Measurements from ENCODE around the gene ZNF579.

Gene ZNF579

GRCh38 chr19:55552620-55553019 is 28.0 kb downstream of the ZNF579 start:
- Histone ChIP-seq H3K36me3 (replicated peaks; ENCODE audit: insufficient read depth, low read length) (no peaks in the 10 kb centered on the region), H3K9ac (ENCODE audit: low read length) (no peak overlapping the region), H3K4me2 (ENCODE audit: low read depth, low read length) (no peak overlapping the region), H3K27me3 (replicated peaks; ENCODE audit: insufficient read depth, low read length) (peaks cover 95% of the 10 kb centered on the region), H3K4me1 (ENCODE audit: low read length) (no peaks in the 10 kb centered on the region), H3K79me2 (ENCODE audit: low read length) (no peaks in the 10 kb centered on the region), H3K4me3 (ENCODE audit: low read length) (no peak overlapping the region), H3K9me3 (replicated peaks; ENCODE audit: insufficient read depth, low read length) (no peaks in the 10 kb centered on the region), H4K20me1 (ENCODE audit: insufficient read depth, low read length) (no peaks in the 10 kb centered on the region), H3K9me2 (replicated peaks; ENCODE audit: insufficient read depth, low read length) (no peaks in the 10 kb centered on the region), H3F3A (ENCODE audit: insufficient read depth, low read length) (no peaks in the 10 kb centered on the region), H2AFZ (ENCODE audit: low read length) (no peak overlapping the region), H3K27ac (ENCODE audit: low read length) (no peak overlapping the region)
- TF ChIP-seq CTCF (IDR thresholded peaks at IDR 0.05; ENCODE audit: low read length) (no peak), EZH2 (optimal IDR thresholded peaks at IDR 0.05; ENCODE audit: low read depth, low read length) (no peak), EZH2phosphoT487 (IDR thresholded peaks at IDR 0.05; ENCODE audit: low read length) (no peak)
- DNase-seq = peak; percentile 35

- Histone ChIP-seq H4K20me1 (ENCODE audit: insufficient read depth, low read length) (no peaks in the 10 kb centered on the region), H3K4me2 (ENCODE audit: low read depth, low read length) (no peak overlapping the region), H3K4me1 (ENCODE audit: low read length) (no peaks in the 10 kb centered on the region)
These were observed 28.4 kb downstream of the ZNF579 start for GRCh38 chr19:55552206-55552605.

GRCh38 chr19:55550321-55550650 is 30.4 kb downstream of the ZNF579 start:
- H3K27me3 ChIP-seq (replicated peaks; ENCODE audit: insufficient read depth, low read length) = peaks cover 96% of the 10 kb centered on the region
- no peak for DNase-seq
- no peak overlapping the region for H3K9ac ChIP-seq (ENCODE audit: low read length)
- no peak overlapping the region for H3K4me3 ChIP-seq (ENCODE audit: low read length)
- H3K9me3 ChIP-seq (replicated peaks; ENCODE audit: insufficient read depth, low read length) = no peaks in the 10 kb centered on the region
- H3K9me2 ChIP-seq (replicated peaks; ENCODE audit: insufficient read depth, low read length) = no peaks in the 10 kb centered on the region
- H2AFZ ChIP-seq (ENCODE audit: low read length) = no peak overlapping the region
- H3F3A ChIP-seq (ENCODE audit: insufficient read depth, low read length) = no peaks in the 10 kb centered on the region
- H3K4me1 ChIP-seq (ENCODE audit: low read length) = no peaks in the 10 kb centered on the region
- no peaks in the 10 kb centered on the region for H4K20me1 ChIP-seq (ENCODE audit: insufficient read depth, low read length)
- no peak overlapping the region for H3K27ac ChIP-seq (ENCODE audit: low read length)
- TF ChIP-seq EZH2phosphoT487 (IDR thresholded peaks at IDR 0.05; ENCODE audit: low read length) = no peak; the same call in 1 of the 2 replicates
- no peaks in the 10 kb centered on the region for H3K36me3 ChIP-seq (replicated peaks; ENCODE audit: insufficient read depth, low read length)
- no peak overlapping the region for H3K4me2 ChIP-seq (ENCODE audit: low read depth, low read length)
- no peaks in the 10 kb centered on the region for H3K79me2 ChIP-seq (ENCODE audit: low read length)

More at GRCh38 chr19:55552206-55552605, 28.4 kb downstream of the ZNF579 start:
- Histone ChIP-seq H3K27ac (ENCODE audit: low read length) (no peak overlapping the region), H2AFZ (ENCODE audit: low read length) (no peak overlapping the region), H3K79me2 (ENCODE audit: low read length) (no peaks in the 10 kb centered on the region), H3K36me3 (replicated peaks; ENCODE audit: insufficient read depth, low read length) (no peaks in the 10 kb centered on the region), H3K9ac (ENCODE audit: low read length) (no peak overlapping the region), H3K4me3 (ENCODE audit: low read length) (no peak overlapping the region), H3K9me3 (replicated peaks; ENCODE audit: insufficient read depth, low read length) (no peaks in the 10 kb centered on the region), H3F3A (ENCODE audit: insufficient read depth, low read length) (no peaks in the 10 kb centered on the region), H3K9me2 (replicated peaks; ENCODE audit: insufficient read depth, low read length) (no peaks in the 10 kb centered on the region), H3K27me3 (replicated peaks; ENCODE audit: insufficient read depth, low read length) (peaks cover 95% of the 10 kb centered on the region)
- no peak for DNase-seq
- TF ChIP-seq EZH2phosphoT487 (IDR thresholded peaks at IDR 0.05; ENCODE audit: low read length) (no peak), EZH2 (optimal IDR thresholded peaks at IDR 0.05; ENCODE audit: low read depth, low read length) (no peak), CTCF (IDR thresholded peaks at IDR 0.05; ENCODE audit: low read length) (no peak)

- no peaks in the 10 kb centered on the region for H3F3A ChIP-seq (ENCODE audit: insufficient read depth, low read length)
- no peak overlapping the region for H3K4me3 ChIP-seq (ENCODE audit: low read length)
- H3K9me3 ChIP-seq (replicated peaks; ENCODE audit: insufficient read depth, low read length) = no peaks in the 10 kb centered on the region
- H3K36me3 ChIP-seq (replicated peaks; ENCODE audit: insufficient read depth, low read length) = no peaks in the 10 kb centered on the region
- H3K27me3 ChIP-seq (replicated peaks; ENCODE audit: insufficient read depth, low read length) = peaks cover 96% of the 10 kb centered on the region
- no peak overlapping the region for H2AFZ ChIP-seq (ENCODE audit: low read length)
- H3K9me2 ChIP-seq (replicated peaks; ENCODE audit: insufficient read depth, low read length) = no peaks in the 10 kb centered on the region
- no peaks in the 10 kb centered on the region for H3K4me1 ChIP-seq (ENCODE audit: low read length)
- H3K27ac ChIP-seq (ENCODE audit: low read length) = no peak overlapping the region
- H4K20me1 ChIP-seq (ENCODE audit: insufficient read depth, low read length) = no peaks in the 10 kb centered on the region
- H3K4me2 ChIP-seq (ENCODE audit: low read depth, low read length) = no peak overlapping the region
- no peak overlapping the region for H3K9ac ChIP-seq (ENCODE audit: low read length)
- H3K79me2 ChIP-seq (ENCODE audit: low read length) = no peaks in the 10 kb centered on the region
- TF ChIP-seq EZH2 (optimal IDR thresholded peaks at IDR 0.05; ENCODE audit: low read depth, low read length) = peak; percentile 85
- no peak; the same call in 1 of the 2 replicates for TF ChIP-seq EZH2phosphoT487 (IDR thresholded peaks at IDR 0.05; ENCODE audit: low read length)
- no peak for TF ChIP-seq CTCF (IDR thresholded peaks at IDR 0.05; ENCODE audit: low read length)
- DNase-seq = no peak
These were observed 30.9 kb downstream of the ZNF579 start for GRCh38 chr19:55549500-55550320.

Measured in MM.1S (cell line).